GM23338 (cell line): ENCODE measurements around the gene CRISPLD2. TPM values are rescaled to one million over a fixed set of nuclear protein-coding genes. Genes with fewer than 3 reads are reported as not detected.

Source experiments
- CREB1 ChIP-seq: fragments of 250-450 bp; sonication (Bioruptor Pico); IDR thresholded peaks from 2 replicates; pipeline ENCODE4 v1.5.0; 2020; ENCODE audit warnings: low read depth, mild to moderate bottlenecking, moderate library complexity
- CTCF ChIP-seq, 2 experiments: fragments of 200-600 bp in 1 of 2; sonication (generic) in 1 of 2; conservative IDR thresholded peaks; 2 replicates each; pipeline versions ENCODE4 v1.5.1 to v1.6.1; 2016 to 2017; ENCODE audit warnings: antibody characterized with exemption in 2 of 2, low read depth in 2 of 2, mild to moderate bottlenecking in 2 of 2, moderate library complexity in 1 of 2
- JUNB ChIP-seq: IDR thresholded peaks from one replicate; pipeline ENCODE4 v1.6.1; 2016; ENCODE audit warnings: antibody characterized with exemption; ENCODE audit not compliant: unreplicated experiment
- NANOG ChIP-seq: IDR thresholded peaks from 2 replicates; pipeline ENCODE4 v1.6.1; 2016; ENCODE audit warnings: antibody characterized with exemption, borderline replicate concordance
- POLR2AphosphoS5 ChIP-seq: IDR thresholded peaks from 2 replicates; pipeline ENCODE4 v1.6.1; 2016; ENCODE audit warnings: antibody characterized with exemption, low read depth
- ZNF462 ChIP-seq: fragments of 250-450 bp; sonication (Bioruptor Pico); IDR thresholded peaks from 2 replicates; pipeline ENCODE4 v1.5.0; 2020; ENCODE audit warnings: mild to moderate bottlenecking, moderate library complexity
- polyA plus RNA-seq: library from polyadenylated mRNA; unstranded; fragments of >200 nt; fragmentation: Nextera tagmentation; extraction: Ambion mirVana; gene quantifications from 2 replicates; pipeline ENCODE4 v1.2.1, GENCODE V29; 2016
- total RNA-seq: library from RNA; depleted of rRNA; stranded (reverse); fragments of >200 nt; shearing (Covaris generic); gene quantifications from 2 replicates; pipeline ENCODE4 v1.2.3, GENCODE V29; 2014

CRISPLD2 gene
- total and polyA plus RNA-seq, 2 experiments from 2014 or later = 2.6 to 8.3 TPM

- TF ChIP-seq CTCF (conservative IDR thresholded peaks at IDR 0.05; ENCODE audit: low read depth in 2 of 2) = no peak
- no peak for TF ChIP-seq JUNB
- TF ChIP-seq POLR2AphosphoS5 = no peak
- no peak for TF ChIP-seq CREB1 (CRISPR knock-in tag)
- TF ChIP-seq NANOG = no peak
- TF ChIP-seq ZNF462 (CRISPR knock-in tag) = no peak
Observed at GRCh38 chr16:84947996-84948850, 128.4 kb downstream of the CRISPLD2 start (continued).
